ENCODE measurements around the gene NANOGP8.
"Not testable (repeated sequence)": the region's sequence is repeated elsewhere in the genome, so short reads cannot be mapped to it uniquely, and the experiment has no call there.

Gene NANOGP8
- 0 to 0.05 (median 0) reads per million in 3 experiments for total RNA-seq

- not testable (repeated sequence) for DNase-seq
Observed at GRCh38 chr15:35085176-35085919, at the start of gene NANOGP8. Gene NANOGP8 (minus strand): TSS chr15:35085295. CDS start chr15:35085110, 185 bp downstream.

- DNase-seq, result no peak
Observed at GRCh38 chr15:35134299-35134698, 49.2 kb upstream of the NANOGP8 start.

GRCh38 chr15:35130245-35130644, 45.1 kb upstream of the NANOGP8 start:
- no peak for DNase-seq

- DNase-seq, result no peak
Observed at GRCh38 chr15:35129361-35129760, 44.3 kb upstream of the NANOGP8 start.

GRCh38 chr15:35127717-35128116, 42.6 kb upstream of the NANOGP8 start:
- no peak for DNase-seq

- no peak for DNase-seq
Observed at GRCh38 chr15:35126236-35126635, 41.1 kb upstream of the NANOGP8 start.

GRCh38 chr15:35123743-35124142, 38.6 kb upstream of the NANOGP8 start:
- no peak for DNase-seq

GRCh38 chr15:35121611-35122359, 36.7 kb upstream of the NANOGP8 start:
- no peak for DNase-seq

GRCh38 chr15:35120173-35120572, 35.1 kb upstream of the NANOGP8 start:
- DNase-seq, result no peak

- no peak for DNase-seq
Observed at GRCh38 chr15:35118960-35119359, 33.9 kb upstream of the NANOGP8 start.

- DNase-seq, result no peak
Observed at GRCh38 chr15:35117543-35118265, 32.6 kb upstream of the NANOGP8 start.

- DNase-seq, result no peak
Observed at GRCh38 chr15:35115155-35115725, 30.1 kb upstream of the NANOGP8 start.

GRCh38 chr15:35112346-35112745, 27.3 kb upstream of the NANOGP8 start:
- DNase-seq, result no peak

GRCh38 chr15:35111861-35112260, 26.8 kb upstream of the NANOGP8 start:
- no peak for DNase-seq

- DNase-seq, result no peak
Observed at GRCh38 chr15:35108453-35108852, 23.4 kb upstream of the NANOGP8 start.

- no peak for DNase-seq
Observed at GRCh38 chr15:35107561-35107960, 22.5 kb upstream of the NANOGP8 start.

- no peak for DNase-seq
Observed at GRCh38 chr15:35107122-35107521, 22.0 kb upstream of the NANOGP8 start.

- no peak for DNase-seq
Observed at GRCh38 chr15:35104526-35105147, 19.5 kb upstream of the NANOGP8 start.

GRCh38 chr15:35102186-35102585, 17.1 kb upstream of the NANOGP8 start:
- DNase-seq, result no peak

- no peak for DNase-seq
Observed at GRCh38 chr15:35101335-35101734, 16.2 kb upstream of the NANOGP8 start.

- DNase-seq, result no peak
Observed at GRCh38 chr15:35098737-35099136, 13.6 kb upstream of the NANOGP8 start.

GRCh38 chr15:35095941-35096340, 10.8 kb upstream of the NANOGP8 start:
- DNase-seq, result no peak

- no peak for DNase-seq
Observed at GRCh38 chr15:35092846-35093245, 7.8 kb upstream of the NANOGP8 start.

Measured in central memory CD4-positive, alpha-beta T cell (primary cell).